ENCODE measurements around the gene STRBP.
"Not testable (repeated sequence)": the region's sequence is repeated elsewhere in the genome, so short reads cannot be mapped to it uniquely, and the experiment has no call there.

STRBP gene

GRCh38 chr9:123268465-123269259 is at the start of gene STRBP:
Gene STRBP (minus strand): TSS chr9:123268586. CDS start chr9:123184134, 84,452 bp downstream.
- peak; percentile 94 for DNase-seq

- DNase-seq: no peak
These were observed 47.8 kb upstream of the STRBP start for GRCh38 chr9:123316053-123316718.

GRCh38 chr9:123315635-123316034 is 47.2 kb upstream of the STRBP start:
- no peak for DNase-seq

- no peak for DNase-seq
These were observed 46.2 kb upstream of the STRBP start for GRCh38 chr9:123314617-123315016.

- DNase-seq: no peak
These were observed 44.0 kb upstream of the STRBP start for GRCh38 chr9:123312306-123312877.

- no peak for DNase-seq
These were observed 42.9 kb upstream of the STRBP start for GRCh38 chr9:123311250-123311752.

GRCh38 chr9:123310551-123311249 is 42.3 kb upstream of the STRBP start:
- no peak for DNase-seq

GRCh38 chr9:123309611-123310010 is 41.2 kb upstream of the STRBP start:
- no peak for DNase-seq

GRCh38 chr9:123305879-123306278 is 37.5 kb upstream of the STRBP start:
- no peak for DNase-seq

- DNase-seq: no peak
These were observed 35.9 kb upstream of the STRBP start for GRCh38 chr9:123304340-123304691.

- DNase-seq: peak; percentile 16
These were observed 34.2 kb upstream of the STRBP start for GRCh38 chr9:123302348-123303214.

GRCh38 chr9:123301936-123302335 is 33.5 kb upstream of the STRBP start:
- DNase-seq: not testable (repeated sequence)

- no peak for DNase-seq
These were observed 32.2 kb upstream of the STRBP start for GRCh38 chr9:123300554-123300953.

GRCh38 chr9:123299558-123300126 is 31.3 kb upstream of the STRBP start:
- no peak for DNase-seq

GRCh38 chr9:123296174-123296573 is 27.8 kb upstream of the STRBP start:
- no peak for DNase-seq

GRCh38 chr9:123291736-123292135 is 23.4 kb upstream of the STRBP start:
- no peak for DNase-seq

- DNase-seq: no peak
These were observed 22.4 kb upstream of the STRBP start for GRCh38 chr9:123290764-123291163.

- DNase-seq: no peak
These were observed 19.3 kb upstream of the STRBP start for GRCh38 chr9:123287639-123288038.

- DNase-seq: no peak
These were observed 17.9 kb upstream of the STRBP start for GRCh38 chr9:123286324-123286723.

- DNase-seq: no peak
These were observed 16.3 kb upstream of the STRBP start for GRCh38 chr9:123284656-123285055.

GRCh38 chr9:123283455-123283854 is 15.1 kb upstream of the STRBP start:
- no peak for DNase-seq

- DNase-seq: no peak
These were observed 14.6 kb upstream of the STRBP start for GRCh38 chr9:123283048-123283408.
